Measurements from ENCODE around the gene MYH14. TPM values are rescaled to one million over a fixed set of nuclear protein-coding genes. Genes with fewer than 3 reads are reported as not detected.

MYH14 gene
- total and polyA plus RNA-seq, 10 of the 15 experiments (the other 5 are each of a cell fraction or from before 2014, with no cell fraction given) = 0.06 to 0.69 (median 0.15) TPM; not detected in 4

DNA sequence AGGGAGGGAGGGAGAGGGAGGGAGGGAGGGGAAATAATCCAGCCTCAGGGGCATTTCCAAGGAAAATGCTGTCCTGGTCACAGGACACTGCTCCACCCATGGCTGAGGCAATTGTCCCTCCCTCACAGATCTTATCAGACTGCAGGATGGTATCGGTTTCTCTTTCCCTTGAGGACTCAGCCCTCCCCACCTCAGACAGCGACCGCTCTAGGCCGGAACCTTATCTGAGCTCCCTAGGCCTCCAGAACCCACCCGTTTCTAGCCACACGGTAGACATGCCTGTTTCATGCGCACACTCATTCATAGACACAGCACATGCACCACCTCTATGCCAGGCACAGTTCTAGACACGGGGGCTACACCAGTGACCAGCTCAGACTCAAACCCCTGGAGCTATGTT lies 30.3 kb upstream of the MYH14 start (continued):
- no peak for TF ChIP-seq ZBTB40 (IDR thresholded peaks at IDR 0.05; ENCODE audit: borderline replicate concordance)
- TF ChIP-seq MEF2A (IDR thresholded peaks at IDR 0.05; ENCODE audit: insufficient read depth, low read depth, low read length) = no peak
- no peak for TF ChIP-seq E2F8 (IDR thresholded peaks at IDR 0.05; ENCODE audit: low read depth, partially characterized antibody)
- no peak for TF ChIP-seq BHLHE40 (IDR thresholded peaks at IDR 0.05; ENCODE audit: borderline replicate concordance in 1 of 2, low read depth in 2 of 2, low read length in 1 of 2)
- TF ChIP-seq MYB (IDR thresholded peaks at IDR 0.05; ENCODE audit: borderline replicate concordance, low read depth, low read length) = no peak
- TF ChIP-seq SREBF2 (IDR thresholded peaks at IDR 0.05; ENCODE audit: low read length) = no peak
- TF ChIP-seq, protein P1, sequence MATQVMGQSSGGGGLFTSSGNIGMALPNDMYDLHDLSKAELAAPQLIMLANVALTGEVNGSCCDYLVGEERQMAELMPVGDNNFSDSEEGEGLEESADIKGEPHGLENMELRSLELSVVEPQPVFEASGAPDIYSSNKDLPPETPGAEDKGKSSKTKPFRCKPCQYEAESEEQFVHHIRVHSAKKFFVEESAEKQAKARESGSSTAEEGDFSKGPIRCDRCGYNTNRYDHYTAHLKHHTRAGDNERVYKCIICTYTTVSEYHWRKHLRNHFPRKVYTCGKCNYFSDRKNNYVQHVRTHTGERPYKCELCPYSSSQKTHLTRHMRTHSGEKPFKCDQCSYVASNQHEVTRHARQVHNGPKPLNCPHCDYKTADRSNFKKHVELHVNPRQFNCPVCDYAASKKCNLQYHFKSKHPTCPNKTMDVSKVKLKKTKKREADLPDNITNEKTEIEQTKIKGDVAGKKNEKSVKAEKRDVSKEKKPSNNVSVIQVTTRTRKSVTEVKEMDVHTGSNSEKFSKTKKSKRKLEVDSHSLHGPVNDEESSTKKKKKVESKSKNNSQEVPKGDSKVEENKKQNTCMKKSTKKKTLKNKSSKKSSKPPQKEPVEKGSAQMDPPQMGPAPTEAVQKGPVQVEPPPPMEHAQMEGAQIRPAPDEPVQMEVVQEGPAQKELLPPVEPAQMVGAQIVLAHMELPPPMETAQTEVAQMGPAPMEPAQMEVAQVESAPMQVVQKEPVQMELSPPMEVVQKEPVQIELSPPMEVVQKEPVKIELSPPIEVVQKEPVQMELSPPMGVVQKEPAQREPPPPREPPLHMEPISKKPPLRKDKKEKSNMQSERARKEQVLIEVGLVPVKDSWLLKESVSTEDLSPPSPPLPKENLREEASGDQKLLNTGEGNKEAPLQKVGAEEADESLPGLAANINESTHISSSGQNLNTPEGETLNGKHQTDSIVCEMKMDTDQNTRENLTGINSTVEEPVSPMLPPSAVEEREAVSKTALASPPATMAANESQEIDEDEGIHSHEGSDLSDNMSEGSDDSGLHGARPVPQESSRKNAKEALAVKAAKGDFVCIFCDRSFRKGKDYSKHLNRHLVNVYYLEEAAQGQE (IDR thresholded peaks at IDR 0.05; ENCODE audit: low read depth, low read length) = no peak
- no peak for TF ChIP-seq HDAC2 (IDR thresholded peaks at IDR 0.05)
- TF ChIP-seq RB1 (IDR thresholded peaks at IDR 0.05; ENCODE audit: borderline replicate concordance) = no peak

Measured in GM12878 (cell line).